PC-9 (cell line): Measurements from ENCODE around the gene CEP68. TPM values are rescaled to one million over a fixed set of nuclear protein-coding genes. Genes with fewer than 3 reads are reported as not detected.

ENCODE experiments used
- BruUV-seq: library from RNA; stranded (reverse); fragments of 400-500 nt; replicated peaks from 2 replicates; lab custom pipeline; 2021; lab: Mats Ljungman, UMichigan
- CTCF ChIA-PET: fragments of 300-600 bp; sonication (Branson Sonifier 250); formaldehyde crosslinking; loops from one replicate; lab custom pipeline; 2022; ENCODE audit warnings: antibody characterized with exemption; lab: Charles Lee
- POLR2A ChIA-PET: fragments of 300-600 bp; sonication (Branson Sonifier 250); formaldehyde crosslinking; loops from one replicate; lab custom pipeline; 2022; ENCODE audit warnings: antibody characterized with exemption; ENCODE audit not compliant: unreplicated experiment; lab: Charles Lee
- DNase-seq, 2 experiments: peaks; one replicate each; pipeline versions ENCODE4 v3.0.0 to v3.0.0-alpha.2; 2015 to 2022; ENCODE audit warnings: mixed read lengths in 1 of 2
- H2AFZ ChIP-seq: fragments of 200-600 bp; sonication (generic); 2 replicates; pipeline ENCODE4 v1.8.1; 2017; ENCODE audit warnings: antibody characterized with exemption
- H3F3A ChIP-seq: fragments of 200-600 bp; sonication (generic); 2 replicates; pipeline ENCODE4 v1.8.1; 2017; ENCODE audit warnings: antibody characterized with exemption, mild to moderate bottlenecking, low read depth; ENCODE audit not compliant: insufficient read depth
- H3K27ac ChIP-seq: fragments of 200-600 bp; sonication (generic); 2 replicates; pipeline ENCODE4 v1.6.1; 2016; ENCODE audit warnings: mixed run types
- H3K27me3 ChIP-seq: fragments of 200-600 bp; sonication (generic); 2 replicates; pipeline ENCODE4 v1.6.1; 2016; ENCODE audit warnings: low read depth, mixed run types; ENCODE audit not compliant: insufficient read depth
- H3K36me3 ChIP-seq: fragments of 200-600 bp; sonication (generic); 2 replicates; pipeline ENCODE4 v1.6.1; 2016; ENCODE audit warnings: low read depth, mixed run types
- H3K4me1 ChIP-seq: fragments of 200-600 bp; sonication (generic); replicated peaks from 2 replicates; pipeline ENCODE4 v1.6.1; 2016; ENCODE audit warnings: mixed run types; ENCODE audit not compliant: insufficient read depth
- H3K4me2 ChIP-seq: fragments of 200-600 bp; sonication (generic); 2 replicates; pipeline ENCODE4 v1.6.1; 2017; ENCODE audit warnings: mixed run types
- H3K4me3 ChIP-seq: fragments of 200-600 bp; sonication (generic); 2 replicates; pipeline ENCODE4 v1.6.1; 2016; ENCODE audit warnings: mixed run types
- H3K79me2 ChIP-seq: fragments of 200-600 bp; sonication (generic); 2 replicates; pipeline ENCODE4 v1.6.1; 2017; ENCODE audit warnings: low read depth, mixed run types
- H3K9me2 ChIP-seq: fragments of 200-600 bp; sonication (generic); 2 replicates; pipeline ENCODE4 v1.8.1; 2017; ENCODE audit warnings: mild to moderate bottlenecking; ENCODE audit not compliant: insufficient read depth
- H3K9me3 ChIP-seq: fragments of 200-600 bp; sonication (generic); 2 replicates; pipeline ENCODE4 v1.8.1; 2016; ENCODE audit warnings: low read depth; ENCODE audit not compliant: insufficient read depth
- H4K20me1 ChIP-seq: fragments of 200-600 bp; sonication (generic); 2 replicates; pipeline ENCODE4 v1.8.1; 2017; ENCODE audit not compliant: insufficient read depth
- CTCF ChIP-seq: fragments of 200-600 bp; sonication (generic); conservative IDR thresholded peaks from 2 replicates; pipeline ENCODE4 v1.6.1; 2017; ENCODE audit warnings: mixed run types, antibody characterized with exemption, mild to moderate bottlenecking, moderate library complexity
- EZH2 ChIP-seq: fragments of 200-600 bp; sonication (generic); IDR thresholded peaks from 2 replicates; pipeline ENCODE4 v1.8.0; 2017; ENCODE audit warnings: antibody characterized with exemption, low read depth
- intact Hi-C: fragments of 100-400 bp; cut with micrococcal nuclease; formaldehyde crosslinking; loops from one replicate; pipeline ENCODE4 v1.10.0; 2022; ENCODE audit not compliant: unreplicated experiment
- total RNA-seq: library from RNA; stranded (reverse); gene quantifications from 2 replicates; pipeline ENCODE4 v1.2.3, GENCODE V29; 2021

Gene CEP68
- total RNA-seq, 1 experiment from 2014 or later: 10.8 TPM

GRCh38 chr2:65020943-65021528 is 35.2 kb upstream of the CEP68 start:
- no peak overlapping the region for H2AFZ ChIP-seq

GRCh38 chr2:65021709-65022108 is 34.5 kb upstream of the CEP68 start:
- peaks cover 11% of the 10 kb centered on the region for H3K4me1 ChIP-seq
- no peak overlapping the region for H3K4me2 ChIP-seq
- no peaks in the 10 kb centered on the region for H3K27me3 ChIP-seq
- POLR2A ChIA-PET: no interaction called here
- H3K9me2 ChIP-seq: no peaks in the 10 kb centered on the region
- H4K20me1 ChIP-seq: no peaks in the 10 kb centered on the region
- no peak overlapping the region for H3K27ac ChIP-seq
- DNase-seq: no peak
- H3F3A ChIP-seq: no peaks in the 10 kb centered on the region
- no peak overlapping the region for H2AFZ ChIP-seq
- CTCF ChIA-PET: no interaction called here
- H3K9me3 ChIP-seq: no peaks in the 10 kb centered on the region
- TF ChIP-seq EZH2 (no peak), CTCF (no peak)
- intact Hi-C loops: no loop called here
- H3K4me3 ChIP-seq: no peak overlapping the region
- no peaks in the 10 kb centered on the region for H3K36me3 ChIP-seq
- no TSS peak for BruUV-seq
- H3K79me2 ChIP-seq: no peaks in the 10 kb centered on the region

More at GRCh38 chr2:65020943-65021528, 35.2 kb upstream of the CEP68 start:
- Histone ChIP-seq H3K27me3 (no peaks in the 10 kb centered on the region), H3K9me3 (no peaks in the 10 kb centered on the region), H3K36me3 (no peaks in the 10 kb centered on the region), H3K27ac (no peak overlapping the region), H3K4me3 (no peak overlapping the region), H3K4me2 (no peak overlapping the region), H3K4me1 (peaks cover 11% of the 10 kb centered on the region), H3K79me2 (no peaks in the 10 kb centered on the region), H3F3A (no peaks in the 10 kb centered on the region), H4K20me1 (no peaks in the 10 kb centered on the region), H3K9me2 (no peaks in the 10 kb centered on the region)
- BruUV-seq: no TSS peak
- CTCF ChIA-PET: no interaction called here
- TF ChIP-seq CTCF: no peak
- TF ChIP-seq EZH2: no peak
- intact Hi-C loops: no loop called here
- POLR2A ChIA-PET: no interaction called here
- no peak for DNase-seq

- CTCF ChIA-PET: no interaction called here
- no peaks in the 10 kb centered on the region for H3K36me3 ChIP-seq
- intact Hi-C loops: no loop called here
- H3K9me2 ChIP-seq: no peaks in the 10 kb centered on the region
- no peaks in the 10 kb centered on the region for H3F3A ChIP-seq
- H3K27me3 ChIP-seq: no peaks in the 10 kb centered on the region
- H2AFZ ChIP-seq: no peak overlapping the region
- no peaks in the 10 kb centered on the region for H3K79me2 ChIP-seq
- POLR2A ChIA-PET: no interaction called here
- H3K9me3 ChIP-seq: no peaks in the 10 kb centered on the region
- DNase-seq: no peak
- no peak overlapping the region for H3K4me2 ChIP-seq
- TF ChIP-seq CTCF: no peak
- TF ChIP-seq EZH2: no peak
- no peaks in the 10 kb centered on the region for H4K20me1 ChIP-seq
- H3K4me1 ChIP-seq: peaks cover 11% of the 10 kb centered on the region
- no TSS peak for BruUV-seq
- no peak overlapping the region for H3K4me3 ChIP-seq
- no peak overlapping the region for H3K27ac ChIP-seq
Measured at GRCh38 chr2:65022189-65022588, 34.0 kb upstream of the CEP68 start.
